Upper lobe of left lung (tissue), 4 donors: ENCODE results near the gene COL8A2.

Experiments
- CTCF ChIP-seq, 6 experiments: fragments of 450-650 bp in 4 of 6; fragments of 200-600 bp in 2 of 6; sonication (generic) in 2 of 6; IDR thresholded peaks; one replicate each; pipeline ENCODE4 v1.5.1; 2016 to 2019; ENCODE audit warnings: antibody characterized with exemption in 6 of 6
- EP300 ChIP-seq, 4 donors: sonication (generic); formaldehyde crosslinking; IDR thresholded peaks; one replicate each; pipeline ENCODE4 v1.5.1; 2017; ENCODE audit warnings: antibody characterized with exemption in 4 of 4, control low read depth in 2 of 4

DNA sequence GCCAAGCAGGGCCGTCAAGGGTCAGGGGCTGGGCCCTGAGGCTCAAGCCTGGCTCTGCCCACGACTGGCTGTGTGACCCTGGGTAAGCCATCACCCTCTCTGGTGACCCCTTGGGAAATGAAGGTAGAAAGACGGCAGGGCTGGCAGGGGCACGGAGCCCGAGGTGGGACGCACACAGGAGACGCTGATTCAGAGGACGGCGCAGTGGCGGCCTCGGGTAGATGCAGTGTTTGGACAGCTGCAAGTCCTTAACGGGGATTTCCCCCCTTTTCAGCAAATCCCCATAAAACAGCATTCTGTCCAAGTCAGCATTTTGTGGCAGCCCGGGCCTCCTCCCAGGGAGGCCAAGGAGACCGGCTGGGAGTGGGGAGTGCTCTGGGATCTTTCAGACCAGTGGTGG, 16.7 kb downstream of the COL8A2 start:
- TF ChIP-seq CTCF (IDR thresholded peaks at IDR 0.05) (no peak), EP300 (IDR thresholded peaks at IDR 0.05) (no peak)
